HEK293T (cell line): ENCODE results near the gene MX1.

ENCODE experiments used
- CTCF ChIA-PET: fragments of 350-600 bp; formaldehyde crosslinking; extraction: SDS; loops from one replicate; lab custom pipeline; 2021; ENCODE audit warnings: antibody characterized with exemption, inconsistent platforms; lab: Yijun Ruan, JAX
- POLR2A ChIA-PET: fragments of 350-600 bp; formaldehyde crosslinking; extraction: SDS; loops from one replicate; lab custom pipeline; 2020; ENCODE audit warnings: antibody characterized with exemption, inconsistent platforms; lab: Yijun Ruan, JAX
- DNase-seq: peaks from one replicate; pipeline ENCODE4 v3.0.0; 2012; ENCODE audit warnings: mixed read lengths; ENCODE audit errors: extremely low spot score
- ARNT ChIP-seq: fragments of 450-650 bp; IDR thresholded peaks from 2 replicates; pipeline ENCODE4 v1.6.1; 2017; ENCODE audit warnings: mild to moderate bottlenecking
- BHLHE40 ChIP-seq: fragments of 450-650 bp; IDR thresholded peaks from 2 replicates; pipeline ENCODE4 v1.6.1; 2016; ENCODE audit warnings: mild to moderate bottlenecking, moderate library complexity, borderline replicate concordance
- CTBP1 ChIP-seq: fragments of 450-650 bp; IDR thresholded peaks from 2 replicates; pipeline ENCODE4 v1.6.1; 2016; ENCODE audit warnings: borderline replicate concordance
- ELF4 ChIP-seq: fragments of 450-650 bp; IDR thresholded peaks from 2 replicates; pipeline ENCODE4 v1.6.1; 2017; ENCODE audit warnings: antibody characterized with exemption
- FOXA1 ChIP-seq: fragments of 450-650 bp; IDR thresholded peaks from 2 replicates; pipeline ENCODE4 v1.6.1; 2016; ENCODE audit warnings: mild to moderate bottlenecking
- FOXK2 ChIP-seq: fragments of 450-650 bp; IDR thresholded peaks from 2 replicates; pipeline ENCODE4 v1.6.1; 2016; ENCODE audit warnings: mild to moderate bottlenecking
- FOXM1 ChIP-seq: fragments of 450-650 bp; IDR thresholded peaks from 2 replicates; pipeline ENCODE4 v1.6.1; 2017; ENCODE audit warnings: mild to moderate bottlenecking, borderline replicate concordance
- HDGF ChIP-seq: fragments of 450-650 bp; IDR thresholded peaks from 2 replicates; pipeline ENCODE4 v1.6.1; 2017; ENCODE audit warnings: antibody characterized with exemption, borderline replicate concordance
- L3MBTL2 ChIP-seq: fragments of 450-650 bp; conservative IDR thresholded peaks from 2 replicates; pipeline ENCODE4 v1.6.1; 2016; ENCODE audit warnings: mild to moderate bottlenecking
- LEF1 ChIP-seq: fragments of 450-650 bp; IDR thresholded peaks from 2 replicates; pipeline ENCODE4 v1.6.1; 2017; ENCODE audit warnings: mild to moderate bottlenecking, borderline replicate concordance
- NFRKB ChIP-seq: fragments of 450-650 bp; IDR thresholded peaks from 2 replicates; pipeline ENCODE4 v1.6.1; 2016; ENCODE audit warnings: mild to moderate bottlenecking, moderate library complexity
- PKNOX1 ChIP-seq: fragments of 450-650 bp; IDR thresholded peaks from 2 replicates; pipeline ENCODE4 v1.6.1; 2016
- SP1 ChIP-seq: fragments of 450-650 bp; IDR thresholded peaks from 2 replicates; pipeline ENCODE4 v1.6.1; 2017
- SUZ12 ChIP-seq: fragments of 450-650 bp; IDR thresholded peaks from 2 replicates; pipeline ENCODE4 v1.6.1; 2016; ENCODE audit warnings: mild to moderate bottlenecking
- TARDBP ChIP-seq: fragments of 450-650 bp; IDR thresholded peaks from 2 replicates; pipeline ENCODE4 v1.6.1; 2016
- ZNF384 ChIP-seq: fragments of 450-650 bp; IDR thresholded peaks from 2 replicates; pipeline ENCODE4 v1.6.1; 2016

Gene MX1

GRCh38 chr21:41431788-41432548, 5.9 kb downstream of the MX1 start:
- POLR2A ChIA-PET: no interaction called here
- CTCF ChIA-PET: no interaction called here
- no peak for DNase-seq
- TF ChIP-seq BHLHE40 (no peak), NFRKB (no peak), FOXK2 (no peak), TARDBP (no peak), HDGF (no peak), PKNOX1 (no peak), ELF4 (no peak), FOXM1 (no peak)

GRCh38 chr21:41432562-41433460, 6.8 kb downstream of the MX1 start:
- TF ChIP-seq SP1 (no peak), ELF4 (no peak), HDGF (no peak), SUZ12 (no peak), FOXA1 (no peak), CTBP1 (no peak), TARDBP (no peak), PKNOX1 (no peak), FOXM1 (no peak), L3MBTL2 (no peak), BHLHE40 (no peak), NFRKB (no peak), ZNF384 (no peak), ARNT (no peak), FOXK2 (no peak), LEF1 (no peak)
- ChIA-PET POLR2A (no interaction called here), CTCF (no interaction called here)
- DNase-seq: no peak

- TF ChIP-seq SUZ12 (no peak), HDGF (no peak), ZNF384 (no peak), FOXM1 (no peak), L3MBTL2 (no peak), BHLHE40 (no peak), NFRKB (no peak), TARDBP (no peak), FOXK2 (no peak), ARNT (no peak), FOXA1 (no peak), PKNOX1 (no peak), ELF4 (no peak), CTBP1 (no peak), LEF1 (no peak), SP1 (no peak)
- ChIA-PET CTCF (no interaction called here), POLR2A (no interaction called here)
- DNase-seq: no peak
Observed at GRCh38 chr21:41433566-41433965, 7.5 kb downstream of the MX1 start.

- ChIA-PET CTCF (no interaction called here), POLR2A (no interaction called here)
- no peak for DNase-seq
- no peak for TF ChIP-seq ELF4
- no peak for TF ChIP-seq FOXM1
- no peak for TF ChIP-seq PKNOX1
- no peak for TF ChIP-seq ZNF384
- TF ChIP-seq TARDBP: no peak
- no peak for TF ChIP-seq CTBP1
- no peak for TF ChIP-seq BHLHE40
- TF ChIP-seq L3MBTL2: no peak
- no peak for TF ChIP-seq SUZ12
- TF ChIP-seq SP1: no peak
- no peak for TF ChIP-seq FOXK2
- TF ChIP-seq ARNT: no peak
- no peak for TF ChIP-seq NFRKB
Observed at GRCh38 chr21:41435706-41436105, 9.7 kb downstream of the MX1 start.

GRCh38 chr21:41437729-41438128, 11.7 kb downstream of the MX1 start:
- ChIA-PET POLR2A (no interaction called here), CTCF (no interaction called here)
- no peak for DNase-seq
- no peak for TF ChIP-seq HDGF
- TF ChIP-seq BHLHE40: no peak
- no peak for TF ChIP-seq CTBP1
- no peak for TF ChIP-seq ZNF384
- no peak for TF ChIP-seq ARNT
- TF ChIP-seq PKNOX1: no peak
- TF ChIP-seq NFRKB: no peak
- no peak for TF ChIP-seq FOXK2
- no peak for TF ChIP-seq SP1
